Liver (tissue), 3 donors: ENCODE data around the gene TAF3.

Experiments used
- EGR1 ChIP-seq, 2 donors: IDR thresholded peaks; 2 replicates each; pipeline ENCODE4 v1.6.1; 2016 to 2018; ENCODE audit warnings: antibody characterized with exemption in 2 of 2, low read depth in 2 of 2
- GABPA ChIP-seq, 2 donors: IDR thresholded peaks in 1 of 2; conservative IDR thresholded peaks in 1 of 2; 2 replicates each; pipeline ENCODE4 v1.6.1; 2016; ENCODE audit warnings: antibody characterized with exemption in 2 of 2, mild to moderate bottlenecking in 1 of 2, moderate library complexity in 1 of 2
- HNF4A ChIP-seq, 2 donors: conservative IDR thresholded peaks; 2 replicates each; pipeline ENCODE4 v1.6.1; 2016; ENCODE audit warnings: antibody characterized with exemption in 2 of 2, mild to moderate bottlenecking in 2 of 2
- JUND ChIP-seq, 2 donors: IDR thresholded peaks; 2 replicates each; pipeline ENCODE4 v1.6.1; 2016; ENCODE audit warnings: antibody characterized with exemption in 2 of 2
- RAD21 ChIP-seq, 2 donors: IDR thresholded peaks; 2 replicates each; pipeline ENCODE4 v1.6.1; 2016; ENCODE audit warnings: antibody characterized with exemption in 2 of 2, mild to moderate bottlenecking in 2 of 2
- SP1 ChIP-seq: IDR thresholded peaks from 2 replicates; pipeline ENCODE4 v1.6.1; 2018; ENCODE audit warnings: antibody characterized with exemption, mild to moderate bottlenecking
- TAF1 ChIP-seq: conservative IDR thresholded peaks from 2 replicates; pipeline ENCODE4 v1.6.1; 2016; ENCODE audit warnings: antibody characterized with exemption, mild to moderate bottlenecking
- TF ChIP-seq, protein P1 (sequence below): fragments of 150-350 bp; IDR thresholded peaks from 2 replicates; pipeline ENCODE4 v1.5.1; 2017; ENCODE audit warnings: improper control_type of control experiment, low read depth, low read length; ENCODE audit not compliant: missing input control
- TF ChIP-seq, protein P2 (sequence below): IDR thresholded peaks from 2 replicates; pipeline ENCODE4 v1.6.1; 2016; ENCODE audit warnings: antibody characterized with exemption, mild to moderate bottlenecking
- TF ChIP-seq, protein P3 (sequence below): IDR thresholded peaks from 2 replicates; pipeline ENCODE4 v1.6.1; 2016; ENCODE audit warnings: antibody characterized with exemption
- TF ChIP-seq, protein P4 (sequence below): IDR thresholded peaks from 2 replicates; pipeline ENCODE4 v1.6.1; 2016; ENCODE audit warnings: antibody characterized with exemption
- TF ChIP-seq, protein P5 (sequence below): IDR thresholded peaks from 2 replicates; pipeline ENCODE4 v1.6.1; 2016; ENCODE audit warnings: antibody characterized with exemption
- donor health status: healthy.
- donor health status: healthy.

GRCh38 chr10:7846591-7846990 is 28.3 kb downstream of the TAF3 start:
- TF ChIP-seq, protein P1, sequence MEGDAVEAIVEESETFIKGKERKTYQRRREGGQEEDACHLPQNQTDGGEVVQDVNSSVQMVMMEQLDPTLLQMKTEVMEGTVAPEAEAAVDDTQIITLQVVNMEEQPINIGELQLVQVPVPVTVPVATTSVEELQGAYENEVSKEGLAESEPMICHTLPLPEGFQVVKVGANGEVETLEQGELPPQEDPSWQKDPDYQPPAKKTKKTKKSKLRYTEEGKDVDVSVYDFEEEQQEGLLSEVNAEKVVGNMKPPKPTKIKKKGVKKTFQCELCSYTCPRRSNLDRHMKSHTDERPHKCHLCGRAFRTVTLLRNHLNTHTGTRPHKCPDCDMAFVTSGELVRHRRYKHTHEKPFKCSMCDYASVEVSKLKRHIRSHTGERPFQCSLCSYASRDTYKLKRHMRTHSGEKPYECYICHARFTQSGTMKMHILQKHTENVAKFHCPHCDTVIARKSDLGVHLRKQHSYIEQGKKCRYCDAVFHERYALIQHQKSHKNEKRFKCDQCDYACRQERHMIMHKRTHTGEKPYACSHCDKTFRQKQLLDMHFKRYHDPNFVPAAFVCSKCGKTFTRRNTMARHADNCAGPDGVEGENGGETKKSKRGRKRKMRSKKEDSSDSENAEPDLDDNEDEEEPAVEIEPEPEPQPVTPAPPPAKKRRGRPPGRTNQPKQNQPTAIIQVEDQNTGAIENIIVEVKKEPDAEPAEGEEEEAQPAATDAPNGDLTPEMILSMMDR, result no peak
- TF ChIP-seq EGR1 (IDR thresholded peaks at IDR 0.05; ENCODE audit: low read depth in 2 of 2), result no peak
- no peak for TF ChIP-seq RAD21 (IDR thresholded peaks at IDR 0.05)
- TF ChIP-seq GABPA (IDR thresholded peaks at IDR 0.05 in 1 of 2, conservative IDR thresholded peaks at IDR 0.05 in 1 of 2), result no peak
- TF ChIP-seq, protein P2, sequence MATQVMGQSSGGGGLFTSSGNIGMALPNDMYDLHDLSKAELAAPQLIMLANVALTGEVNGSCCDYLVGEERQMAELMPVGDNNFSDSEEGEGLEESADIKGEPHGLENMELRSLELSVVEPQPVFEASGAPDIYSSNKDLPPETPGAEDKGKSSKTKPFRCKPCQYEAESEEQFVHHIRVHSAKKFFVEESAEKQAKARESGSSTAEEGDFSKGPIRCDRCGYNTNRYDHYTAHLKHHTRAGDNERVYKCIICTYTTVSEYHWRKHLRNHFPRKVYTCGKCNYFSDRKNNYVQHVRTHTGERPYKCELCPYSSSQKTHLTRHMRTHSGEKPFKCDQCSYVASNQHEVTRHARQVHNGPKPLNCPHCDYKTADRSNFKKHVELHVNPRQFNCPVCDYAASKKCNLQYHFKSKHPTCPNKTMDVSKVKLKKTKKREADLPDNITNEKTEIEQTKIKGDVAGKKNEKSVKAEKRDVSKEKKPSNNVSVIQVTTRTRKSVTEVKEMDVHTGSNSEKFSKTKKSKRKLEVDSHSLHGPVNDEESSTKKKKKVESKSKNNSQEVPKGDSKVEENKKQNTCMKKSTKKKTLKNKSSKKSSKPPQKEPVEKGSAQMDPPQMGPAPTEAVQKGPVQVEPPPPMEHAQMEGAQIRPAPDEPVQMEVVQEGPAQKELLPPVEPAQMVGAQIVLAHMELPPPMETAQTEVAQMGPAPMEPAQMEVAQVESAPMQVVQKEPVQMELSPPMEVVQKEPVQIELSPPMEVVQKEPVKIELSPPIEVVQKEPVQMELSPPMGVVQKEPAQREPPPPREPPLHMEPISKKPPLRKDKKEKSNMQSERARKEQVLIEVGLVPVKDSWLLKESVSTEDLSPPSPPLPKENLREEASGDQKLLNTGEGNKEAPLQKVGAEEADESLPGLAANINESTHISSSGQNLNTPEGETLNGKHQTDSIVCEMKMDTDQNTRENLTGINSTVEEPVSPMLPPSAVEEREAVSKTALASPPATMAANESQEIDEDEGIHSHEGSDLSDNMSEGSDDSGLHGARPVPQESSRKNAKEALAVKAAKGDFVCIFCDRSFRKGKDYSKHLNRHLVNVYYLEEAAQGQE, result no peak
- TF ChIP-seq, protein P3, sequence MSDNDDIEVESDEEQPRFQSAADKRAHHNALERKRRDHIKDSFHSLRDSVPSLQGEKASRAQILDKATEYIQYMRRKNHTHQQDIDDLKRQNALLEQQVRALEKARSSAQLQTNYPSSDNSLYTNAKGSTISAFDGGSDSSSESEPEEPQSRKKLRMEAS, result no peak
- TF ChIP-seq TAF1, result no peak
- TF ChIP-seq, protein P4, sequence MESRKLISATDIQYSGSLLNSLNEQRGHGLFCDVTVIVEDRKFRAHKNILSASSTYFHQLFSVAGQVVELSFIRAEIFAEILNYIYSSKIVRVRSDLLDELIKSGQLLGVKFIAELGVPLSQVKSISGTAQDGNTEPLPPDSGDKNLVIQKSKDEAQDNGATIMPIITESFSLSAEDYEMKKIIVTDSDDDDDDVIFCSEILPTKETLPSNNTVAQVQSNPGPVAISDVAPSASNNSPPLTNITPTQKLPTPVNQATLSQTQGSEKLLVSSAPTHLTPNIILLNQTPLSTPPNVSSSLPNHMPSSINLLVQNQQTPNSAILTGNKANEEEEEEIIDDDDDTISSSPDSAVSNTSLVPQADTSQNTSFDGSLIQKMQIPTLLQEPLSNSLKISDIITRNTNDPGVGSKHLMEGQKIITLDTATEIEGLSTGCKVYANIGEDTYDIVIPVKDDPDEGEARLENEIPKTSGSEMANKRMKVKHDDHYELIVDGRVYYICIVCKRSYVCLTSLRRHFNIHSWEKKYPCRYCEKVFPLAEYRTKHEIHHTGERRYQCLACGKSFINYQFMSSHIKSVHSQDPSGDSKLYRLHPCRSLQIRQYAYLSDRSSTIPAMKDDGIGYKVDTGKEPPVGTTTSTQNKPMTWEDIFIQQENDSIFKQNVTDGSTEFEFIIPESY, result no peak
- no peak for TF ChIP-seq JUND (IDR thresholded peaks at IDR 0.05)
- TF ChIP-seq SP1, result no peak
- TF ChIP-seq, protein P5, sequence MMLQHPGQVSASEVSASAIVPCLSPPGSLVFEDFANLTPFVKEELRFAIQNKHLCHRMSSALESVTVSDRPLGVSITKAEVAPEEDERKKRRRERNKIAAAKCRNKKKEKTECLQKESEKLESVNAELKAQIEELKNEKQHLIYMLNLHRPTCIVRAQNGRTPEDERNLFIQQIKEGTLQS, result no peak
- TF ChIP-seq HNF4A (conservative IDR thresholded peaks at IDR 0.05), result no peak
